Type B pancreatic cell (in vitro differentiated cells): ENCODE results near the gene PCDHA5. TPM values are rescaled to one million over a fixed set of nuclear protein-coding genes. Genes with fewer than 3 reads are reported as not detected.

Experiments
- DNase-seq: peaks from one replicate; pipeline ENCODE4 v3.0.0; 2021; ENCODE audit warnings: mixed read lengths; ENCODE audit not compliant: unreplicated experiment; ENCODE audit errors: extremely low spot score
- H3K27ac Mint-ChIP-seq: 2 replicates; pipeline ENCODE4 v1.8.0; 2021; ENCODE audit warnings: mild to moderate bottlenecking, mixed read lengths
- H3K27me3 Mint-ChIP-seq: 2 replicates; pipeline ENCODE4 v1.8.0; 2021; ENCODE audit warnings: mixed read lengths
- H3K36me3 Mint-ChIP-seq: 2 replicates; pipeline ENCODE4 v1.8.0; 2021; ENCODE audit warnings: mixed read lengths
- H3K4me1 Mint-ChIP-seq: one replicate; pipeline ENCODE4 v1.8.0; 2021; ENCODE audit warnings: mixed read lengths; ENCODE audit not compliant: unreplicated experiment
- H3K4me3 Mint-ChIP-seq: 2 replicates; pipeline ENCODE4 v1.8.0; 2021; ENCODE audit warnings: mild to moderate bottlenecking, mixed read lengths
- H3K9me3 Mint-ChIP-seq: 2 replicates; pipeline ENCODE4 v1.8.0; 2021; ENCODE audit warnings: mixed read lengths
- CTCF ChIP-seq: fragments of 200-600 bp; sonication (generic); conservative IDR thresholded peaks from 2 replicates; pipeline ENCODE4 v1.5.0; 2021; ENCODE audit warnings: antibody characterized with exemption, mild to moderate bottlenecking
- total RNA-seq: library from RNA; stranded (reverse); gene quantifications from 2 replicates; pipeline ENCODE4 v1.2.1, GENCODE V29; 2021; ENCODE audit warnings: low replicate concordance

PCDHA5 gene
- total RNA-seq, 1 donor from 2014 or later = 0.97 TPM

DNA sequence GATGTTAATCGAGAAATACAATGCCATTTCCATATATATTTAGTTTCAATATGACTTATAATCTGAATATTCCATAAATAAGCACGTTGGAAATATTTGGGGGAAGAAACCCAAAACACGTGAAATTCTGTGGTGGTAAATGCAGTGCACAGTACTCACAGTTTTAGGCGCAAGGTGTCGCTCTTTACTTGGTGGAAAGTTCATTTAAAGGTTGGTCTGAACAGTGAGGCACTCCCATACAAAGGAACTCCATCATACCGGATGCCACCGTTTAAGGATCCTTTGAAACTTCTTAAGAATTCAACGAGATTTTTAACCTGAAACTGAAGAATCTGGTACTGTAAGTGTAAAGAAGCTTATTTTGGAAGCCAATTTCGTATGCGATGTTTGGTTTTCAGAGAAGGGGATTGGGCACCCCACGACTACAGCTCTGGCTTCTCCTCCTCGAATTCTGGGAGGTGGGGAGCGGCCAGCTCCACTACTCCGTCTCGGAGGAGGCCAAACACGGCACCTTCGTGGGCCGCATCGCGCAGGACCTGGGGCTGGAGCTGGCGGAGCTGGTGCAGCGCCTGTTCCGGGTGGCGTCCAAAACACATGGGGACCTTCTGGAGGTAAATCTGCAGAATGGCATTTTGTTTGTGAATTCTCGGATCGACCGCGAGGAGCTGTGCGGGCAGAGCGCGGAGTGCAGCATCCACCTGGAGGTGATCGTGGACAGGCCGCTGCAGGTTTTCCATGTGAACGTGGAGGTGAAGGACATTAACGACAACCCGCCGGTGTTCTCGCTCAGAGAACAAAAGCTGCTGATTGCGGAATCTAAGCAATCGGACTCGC is 47.5 kb downstream of the PCDHA5 start, which contains the start of gene PCDHA11:
TSS of gene PCDHA11 (plus strand) at position 237 of the 834 bp plus-strand sequence. CDS start at position 384, 147 bp downstream.
- no peaks in the 10 kb centered on the region for H3K4me1 Mint-ChIP-seq
- DNase-seq = no peak
- peak within 1 kb of the TSS; percentile 87 for H3K4me3 Mint-ChIP-seq
- H3K27ac Mint-ChIP-seq = peak within 1 kb of the TSS; percentile 74
- peaks cover 31% of the 10 kb centered on the region for H3K36me3 Mint-ChIP-seq
- no peaks in the 10 kb centered on the region for H3K27me3 Mint-ChIP-seq
- peaks cover 9% of the 10 kb centered on the region for H3K9me3 Mint-ChIP-seq
- TF ChIP-seq CTCF = peak; percentile 66

DNA sequence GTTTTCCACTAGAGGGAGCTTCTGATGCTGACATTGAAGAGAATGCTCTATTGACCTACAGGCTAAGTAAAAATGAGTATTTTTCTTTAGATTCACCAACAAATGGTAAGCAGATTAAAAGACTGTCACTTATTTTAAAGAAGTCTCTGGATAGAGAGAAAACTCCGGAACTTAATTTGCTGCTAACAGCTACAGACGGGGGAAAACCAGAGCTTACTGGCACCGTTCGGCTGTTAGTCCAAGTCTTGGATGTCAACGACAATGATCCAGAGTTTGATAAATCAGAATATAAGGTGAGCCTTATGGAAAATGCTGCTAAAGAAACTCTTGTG is 48.1 kb downstream of the PCDHA5 start:
- Mint-ChIP-seq H3K4me1 (no peaks in the 10 kb centered on the region), H3K36me3 (peaks cover 31% of the 10 kb centered on the region), H3K27ac (peak overlapping the region; percentile 74), H3K4me3 (peak overlapping the region; percentile 87), H3K27me3 (no peaks in the 10 kb centered on the region), H3K9me3 (peaks cover 9% of the 10 kb centered on the region)
- DNase-seq = no peak
- TF ChIP-seq CTCF = no peak

DNA sequence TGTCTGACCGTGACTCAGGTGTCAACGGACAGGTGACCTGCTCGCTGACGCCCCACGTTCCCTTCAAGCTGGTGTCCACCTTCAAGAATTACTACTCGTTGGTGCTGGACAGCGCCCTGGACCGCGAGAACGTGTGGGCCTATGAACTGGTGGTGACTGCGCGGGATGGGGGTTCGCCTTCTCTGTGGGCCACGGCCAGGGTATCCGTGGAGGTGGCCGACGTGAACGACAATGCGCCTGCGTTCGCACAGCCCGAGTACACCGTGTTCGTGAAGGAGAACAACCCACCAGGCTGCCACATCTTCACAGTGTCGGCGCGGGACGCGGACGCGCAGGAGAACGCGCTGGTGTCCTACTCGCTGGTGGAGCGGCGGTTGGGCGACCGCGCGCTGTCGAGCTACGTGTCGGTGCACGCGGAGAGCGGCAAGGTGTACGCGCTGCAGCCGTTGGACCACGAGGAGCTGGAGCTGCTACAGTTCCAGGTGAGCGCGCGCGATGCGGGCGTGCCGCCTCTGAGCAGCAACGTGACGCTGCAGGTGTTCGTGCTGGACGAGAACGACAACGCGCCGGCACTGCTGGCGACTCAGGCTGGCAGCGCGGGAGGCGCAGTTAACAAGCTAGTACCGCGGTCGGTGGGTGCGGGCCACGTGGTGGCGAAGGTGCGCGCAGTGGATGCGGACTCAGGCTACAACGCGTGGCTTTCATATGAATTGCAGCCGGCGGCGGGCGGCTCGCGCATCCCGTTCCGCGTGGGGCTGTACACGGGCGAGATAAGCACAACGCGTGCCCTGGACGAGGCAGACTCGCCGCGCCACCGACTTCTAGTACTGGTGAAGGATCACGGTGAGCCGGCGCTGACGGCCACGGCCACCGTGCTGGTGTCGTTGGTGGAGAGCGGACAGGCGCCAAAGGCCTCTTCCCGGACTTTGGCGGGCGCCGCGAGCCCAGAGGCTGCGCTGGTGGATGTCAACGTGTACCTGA is 49.1 kb downstream of the PCDHA5 start:
- H3K4me3 Mint-ChIP-seq = no peak overlapping the region
- no peak overlapping the region for H3K27ac Mint-ChIP-seq
- TF ChIP-seq CTCF = no peak
- no peak for DNase-seq
- no peaks in the 10 kb centered on the region for H3K27me3 Mint-ChIP-seq
- peaks cover 9% of the 10 kb centered on the region for H3K9me3 Mint-ChIP-seq
- H3K36me3 Mint-ChIP-seq = peaks cover 35% of the 10 kb centered on the region
- no peaks in the 10 kb centered on the region for H3K4me1 Mint-ChIP-seq

Other genes starting within 250 kb of the PCDHA5 start
- 0.17 TPM in 1 of 2 replicates, not detected in the other for gene CD14, start 188.4 kb upstream of the PCDHA5 start, total RNA-seq
- 26.2 and 29.4 TPM in 2 replicates for gene TMCO6, start 182.2 kb upstream of the PCDHA5 start, total RNA-seq
- gene NDUFA2, start 174.0 kb upstream of the PCDHA5 start, total RNA-seq = 65.0 and 66.4 TPM in 2 replicates
- 81.9 and 100 TPM in 2 replicates for gene IK, start 173.8 kb upstream of the PCDHA5 start, total RNA-seq
- gene WDR55, start 156.7 kb upstream of the PCDHA5 start, total RNA-seq = 29.4 and 32.4 TPM in 2 replicates
- 1.6 and 2.6 TPM in 2 replicates for gene DND1, start 148.0 kb upstream of the PCDHA5 start, total RNA-seq
- 55.3 and 67.7 TPM in 2 replicates for gene HARS1, start 130.2 kb upstream of the PCDHA5 start, total RNA-seq
- gene HARS2, start 130.2 kb upstream of the PCDHA5 start, total RNA-seq = 35.3 and 39.3 TPM in 2 replicates
- 57.4 and 59.0 TPM in 2 replicates for gene ZMAT2, start 121.2 kb upstream of the PCDHA5 start, total RNA-seq
- gene PCDHA1, start 35.5 kb upstream of the PCDHA5 start, total RNA-seq = 0.45 TPM in 1 of 2 replicates, not detected in the other
- 1.0 and 3.3 TPM in 2 replicates for gene PCDHA2, start 26.8 kb upstream of the PCDHA5 start, total RNA-seq
- 0.24 and 2.6 TPM in 2 replicates for gene PCDHA3, start 20.6 kb upstream of the PCDHA5 start, total RNA-seq
- gene PCDHA4, start 14.5 kb upstream of the PCDHA5 start, total RNA-seq = 10.7 and 17.7 TPM in 2 replicates
- 9.3 and 9.6 TPM in 2 replicates for gene PCDHA6, start 6.3 kb downstream of the PCDHA5 start, total RNA-seq
- gene PCDHA7, start 12.7 kb downstream of the PCDHA5 start, total RNA-seq = 2.5 and 6.9 TPM in 2 replicates
- 2.9 TPM in 2 replicates for gene PCDHA8, start 19.6 kb downstream of the PCDHA5 start, total RNA-seq
- gene PCDHA9, start 26.8 kb downstream of the PCDHA5 start, total RNA-seq = 1.5 and 2.5 TPM in 2 replicates
- gene PCDHA10, start 34.3 kb downstream of the PCDHA5 start, total RNA-seq = 9.9 and 20.3 TPM in 2 replicates
- 5.2 and 8.1 TPM in 2 replicates for gene PCDHA11, start 47.3 kb downstream of the PCDHA5 start, total RNA-seq
- 10.2 and 27.3 TPM in 2 replicates for gene PCDHA12, start 53.7 kb downstream of the PCDHA5 start, total RNA-seq
- 2.6 and 5.1 TPM in 2 replicates for gene PCDHA13, start 60.5 kb downstream of the PCDHA5 start, total RNA-seq
- 6.7 and 9.2 TPM in 2 replicates for gene PCDHAC1, start 104.7 kb downstream of the PCDHA5 start, total RNA-seq
- gene PCDHAC2, start 144.9 kb downstream of the PCDHA5 start, total RNA-seq = 2.7 and 3.5 TPM in 2 replicates
- gene PCDHB1, start 229.8 kb downstream of the PCDHA5 start, total RNA-seq = 0.05 and 0.24 TPM in 2 replicates